GM18526 (cell line): Measurements from ENCODE around the gene POU3F1.

ENCODE experiments used
- POLR2A ChIP-seq: IDR thresholded peaks from 3 replicates; pipeline ENCODE4 v1.6.1; 2011; ENCODE audit not compliant: insufficient read length; ENCODE audit errors: extremely low read depth

Gene POU3F1

GRCh38 chr1:38060498-38060897 is 13.9 kb upstream of the POU3F1 start:
- no peak for TF ChIP-seq POLR2A

- no peak for TF ChIP-seq POLR2A
Observed at GRCh38 chr1:38059635-38060250, 13.2 kb upstream of the POU3F1 start.

GRCh38 chr1:38055965-38056364 is 9.4 kb upstream of the POU3F1 start:
- no peak for TF ChIP-seq POLR2A

- no peak for TF ChIP-seq POLR2A
Observed at GRCh38 chr1:38055398-38055797, 8.8 kb upstream of the POU3F1 start.

- peak; percentile 50 for TF ChIP-seq POLR2A
Observed at GRCh38 chr1:38053416-38054091, 7.0 kb upstream of the POU3F1 start.

GRCh38 chr1:38052750-38053415 is 6.3 kb upstream of the POU3F1 start:
- TF ChIP-seq POLR2A, result no peak

- no peak for TF ChIP-seq POLR2A
Observed at GRCh38 chr1:38051079-38051543, 4.5 kb upstream of the POU3F1 start.

- no peak for TF ChIP-seq POLR2A
Observed at GRCh38 chr1:38050397-38051078, 3.9 kb upstream of the POU3F1 start.

GRCh38 chr1:38047603-38048141 is 1.1 kb upstream of the POU3F1 start:
- TF ChIP-seq POLR2A, result no peak

- TF ChIP-seq POLR2A, result no peak
Observed at GRCh38 chr1:38046884-38047602, 450 bp upstream of the POU3F1 start.

- no peak for TF ChIP-seq POLR2A
Observed at GRCh38 chr1:38045401-38046332, 926 bp downstream of the POU3F1 start.

GRCh38 chr1:38044221-38045215 is 2.1 kb downstream of the POU3F1 start:
- no peak for TF ChIP-seq POLR2A
